Gastroesophageal sphincter (tissue), 4 donors: ENCODE data around the gene MEIKIN. TPM values are rescaled to one million over a fixed set of nuclear protein-coding genes. Genes with fewer than 3 reads are reported as not detected.
A peak's percentile ranks its signal among the peaks of the same experiment; 100 is the strongest.

Experiments
- ATAC-seq: fragments of 150-250 bp; one replicate; pipeline ENCODE4 v1.9.1; 2016; ENCODE audit warnings: mild to moderate bottlenecking, moderate library complexity
- H3K27ac ChIP-seq, 4 donors: fragments of 200-600 bp; sonication (generic) in 3 of 4; 1 replicate in 3 of 4; 2 replicates in 1 of 4; pipeline ENCODE4 v1.5.1; 2016 to 2019
- H3K27me3 ChIP-seq: fragments of 200-600 bp; sonication (generic); one replicate; pipeline ENCODE4 v1.5.1; 2019
- H3K36me3 ChIP-seq, 2 donors: fragments of 200-600 bp; sonication (generic); one replicate each; pipeline ENCODE4 v1.5.1; 2019; ENCODE audit warnings: control low read depth in 1 of 2
- H3K4me1 ChIP-seq, 3 donors: fragments of 200-600 bp; sonication (generic); 1 replicate in 2 of 3; 2 replicates in 1 of 3; pipeline ENCODE4 v1.5.1; 2016 to 2019; ENCODE audit warnings: control low read depth in 2 of 3
- H3K4me3 ChIP-seq, 2 donors: fragments of 200-600 bp; sonication (generic); one replicate each; pipeline ENCODE4 v1.5.1; 2019; ENCODE audit warnings: mild to moderate bottlenecking in 1 of 2, moderate library complexity in 1 of 2
- H3K9me3 ChIP-seq, 3 donors: fragments of 200-600 bp; sonication (generic); one replicate each; pipeline ENCODE4 v1.5.1; 2017 to 2019; ENCODE audit warnings: control low read depth in 2 of 3
- EP300 ChIP-seq: sonication (generic); formaldehyde crosslinking; IDR thresholded peaks from one replicate; pipeline ENCODE4 v1.6.1; 2017; ENCODE audit warnings: antibody characterized with exemption, mild to moderate bottlenecking
- POLR2A ChIP-seq, 2 donors: fragments of 450-650 bp; IDR thresholded peaks; one replicate each; pipeline ENCODE4 v1.6.1; 2017; ENCODE audit warnings: antibody characterized with exemption in 2 of 2, mild to moderate bottlenecking in 2 of 2, moderate library complexity in 1 of 2
- POLR2AphosphoS5 ChIP-seq: sonication (generic); formaldehyde crosslinking; IDR thresholded peaks from one replicate; pipeline ENCODE4 v1.6.1; 2017; ENCODE audit warnings: antibody characterized with exemption
- WGBS, 2 donors: methylation state at CpG; one replicate each; pipeline ENCODE4 v1.1.5; 2018; ENCODE audit warnings: low coverage in 1 of 2; 5-methylcytosine and 5-hydroxymethylcytosine counted together
- total RNA-seq, 4 donors: library from RNA; depleted of rRNA; stranded (reverse); fragments of >200 nt; gene quantifications; one replicate each; pipeline ENCODE4 v1.1.0, GENCODE V29; 2016
- TF ChIP-seq, protein P1 (sequence below), 4 experiments: fragments of 200-600 bp in 2 of 4; fragments of 450-650 bp in 2 of 4; sonication (generic) in 1 of 4; IDR thresholded peaks; one replicate each; pipeline ENCODE4 v1.5.1; 2017 to 2019; ENCODE audit warnings: antibody characterized with exemption in 4 of 4, mild to moderate bottlenecking in 2 of 4, moderate library complexity in 2 of 4

MEIKIN gene
- total RNA-seq, 4 donors from 2014 or later = 0.66 to 4.0 TPM; not detected in 2

DNA sequence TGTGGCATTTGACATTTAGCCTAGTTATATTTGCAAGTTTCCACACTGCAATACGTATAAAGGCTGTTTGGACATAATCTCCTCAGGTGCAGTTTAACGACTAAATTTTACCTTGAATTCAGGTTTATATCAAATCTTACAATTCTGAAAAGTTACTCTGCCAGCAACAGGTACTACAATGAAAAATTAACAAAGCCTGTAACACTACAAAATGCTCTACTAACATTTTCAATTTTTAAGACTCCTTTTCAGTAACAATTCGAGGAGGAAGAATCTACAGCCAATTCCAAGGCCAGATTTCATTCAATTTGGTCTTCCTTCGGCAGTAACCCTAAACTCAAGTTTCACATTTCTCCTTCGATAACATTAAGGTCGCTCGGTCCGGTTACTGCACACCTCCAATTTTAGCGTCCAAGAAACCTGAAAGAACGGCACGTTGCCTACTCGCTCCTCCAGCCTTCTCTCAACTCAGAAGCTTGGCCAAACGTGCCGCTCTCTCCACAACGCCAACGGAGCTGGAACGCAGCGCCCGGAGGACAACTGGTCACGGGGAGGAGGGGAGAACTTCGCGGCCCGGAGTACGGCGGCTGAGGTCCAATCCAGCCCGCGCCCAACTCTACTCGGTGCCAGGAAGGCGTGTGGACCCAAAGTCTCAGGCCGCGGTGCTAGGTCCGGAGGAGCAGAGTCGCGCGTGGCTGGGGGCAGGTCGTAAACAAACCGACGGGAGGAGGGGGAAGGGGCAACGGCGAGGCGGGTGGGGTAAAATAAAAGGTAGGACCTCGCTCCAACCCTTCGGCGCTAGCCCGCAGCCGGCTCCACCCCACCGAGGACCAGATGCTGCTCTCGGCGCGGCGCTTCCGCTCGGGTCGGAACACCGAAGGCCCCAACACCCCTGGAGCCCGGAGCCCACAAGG lies 149.3 kb downstream of the MEIKIN start:
- no peaks in the 10 kb centered on the region for H3K27me3 ChIP-seq
- peak; percentile 75 for TF ChIP-seq POLR2AphosphoS5
- TF ChIP-seq, protein P1, sequence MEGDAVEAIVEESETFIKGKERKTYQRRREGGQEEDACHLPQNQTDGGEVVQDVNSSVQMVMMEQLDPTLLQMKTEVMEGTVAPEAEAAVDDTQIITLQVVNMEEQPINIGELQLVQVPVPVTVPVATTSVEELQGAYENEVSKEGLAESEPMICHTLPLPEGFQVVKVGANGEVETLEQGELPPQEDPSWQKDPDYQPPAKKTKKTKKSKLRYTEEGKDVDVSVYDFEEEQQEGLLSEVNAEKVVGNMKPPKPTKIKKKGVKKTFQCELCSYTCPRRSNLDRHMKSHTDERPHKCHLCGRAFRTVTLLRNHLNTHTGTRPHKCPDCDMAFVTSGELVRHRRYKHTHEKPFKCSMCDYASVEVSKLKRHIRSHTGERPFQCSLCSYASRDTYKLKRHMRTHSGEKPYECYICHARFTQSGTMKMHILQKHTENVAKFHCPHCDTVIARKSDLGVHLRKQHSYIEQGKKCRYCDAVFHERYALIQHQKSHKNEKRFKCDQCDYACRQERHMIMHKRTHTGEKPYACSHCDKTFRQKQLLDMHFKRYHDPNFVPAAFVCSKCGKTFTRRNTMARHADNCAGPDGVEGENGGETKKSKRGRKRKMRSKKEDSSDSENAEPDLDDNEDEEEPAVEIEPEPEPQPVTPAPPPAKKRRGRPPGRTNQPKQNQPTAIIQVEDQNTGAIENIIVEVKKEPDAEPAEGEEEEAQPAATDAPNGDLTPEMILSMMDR (IDR thresholded peaks at IDR 0.05) = no peak
- peaks cover 0 to 58% (median 11%) of the 10 kb centered on the region in 3 donors for H3K4me1 ChIP-seq
- WGBS, 2 donors = 1 to 2% methylated on average over 15 to 19 of the region's 56 CpGs
- no peaks in the 10 kb centered on the region for H3K36me3 ChIP-seq
- H3K4me3 ChIP-seq = peak overlapping the region; percentile 80 to 100
- peak overlapping the region; percentile 93 to 100 (median 98) for H3K27ac ChIP-seq
- peak; percentile 80 for ATAC-seq
- H3K9me3 ChIP-seq = no peaks in the 10 kb centered on the region

DNA sequence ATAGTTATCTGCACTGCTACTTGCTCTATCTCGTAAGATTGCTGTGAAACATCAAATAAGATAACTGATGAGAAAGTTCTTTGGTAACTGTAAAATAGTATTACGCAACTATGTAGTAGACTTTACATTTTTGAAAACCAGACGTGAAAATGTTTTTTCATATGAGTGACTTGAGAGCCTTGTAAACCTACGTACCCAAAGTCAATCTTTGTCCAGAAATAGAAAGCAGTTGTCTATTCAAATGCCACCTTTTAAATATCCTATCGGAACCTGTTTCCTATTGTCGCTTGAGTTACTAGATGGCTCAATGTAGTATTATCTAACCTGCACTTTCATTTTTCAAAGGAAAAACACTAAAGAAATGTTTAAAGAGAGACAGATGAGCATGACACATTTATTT lies 150.2 kb downstream of the MEIKIN start:
- Histone ChIP-seq H3K4me3 (peak overlapping the region; percentile 80 to 100), H3K27me3 (no peaks in the 10 kb centered on the region), H3K9me3 (no peaks in the 10 kb centered on the region), H3K27ac (peak overlapping the region in 3 of 4 donors; percentile 93 to 100 (median 96)), H3K4me1 (peaks cover 0 to 67% (median 11%) of the 10 kb centered on the region in 3 donors), H3K36me3 (no peaks in the 10 kb centered on the region)
- 34 to 47% methylated on average over 6 of the region's 6 CpGs for WGBS, 2 donors
- ATAC-seq = no peak
- TF ChIP-seq, protein P1 (IDR thresholded peaks at IDR 0.05) = no peak
- TF ChIP-seq POLR2A (IDR thresholded peaks at IDR 0.05) (no peak), EP300 (no peak), POLR2AphosphoS5 (no peak)

DNA sequence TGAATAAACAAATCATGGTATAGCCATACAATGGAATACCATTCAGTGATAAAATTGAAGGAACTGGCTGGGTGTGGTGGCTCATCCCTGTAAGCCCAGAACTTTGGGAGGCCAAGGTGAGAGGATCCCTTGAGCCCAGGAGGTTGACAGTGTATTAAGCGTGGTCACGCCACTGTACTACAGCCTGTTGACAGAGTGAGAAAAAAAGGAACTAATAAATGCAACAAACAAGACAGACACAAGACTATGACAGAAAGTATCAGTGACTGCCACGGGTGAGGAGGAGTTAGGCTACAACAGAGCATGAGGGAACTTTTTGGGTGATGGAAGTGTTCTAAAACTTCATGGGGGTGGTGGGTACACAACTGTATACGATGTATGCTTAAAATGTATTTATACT lies 150.9 kb downstream of the MEIKIN start:
- Histone ChIP-seq H3K4me1 (peaks cover 0 to 74% (median 11%) of the 10 kb centered on the region in 3 donors), H3K4me3 (peak overlapping the region; percentile 5 to 100)

DNA sequence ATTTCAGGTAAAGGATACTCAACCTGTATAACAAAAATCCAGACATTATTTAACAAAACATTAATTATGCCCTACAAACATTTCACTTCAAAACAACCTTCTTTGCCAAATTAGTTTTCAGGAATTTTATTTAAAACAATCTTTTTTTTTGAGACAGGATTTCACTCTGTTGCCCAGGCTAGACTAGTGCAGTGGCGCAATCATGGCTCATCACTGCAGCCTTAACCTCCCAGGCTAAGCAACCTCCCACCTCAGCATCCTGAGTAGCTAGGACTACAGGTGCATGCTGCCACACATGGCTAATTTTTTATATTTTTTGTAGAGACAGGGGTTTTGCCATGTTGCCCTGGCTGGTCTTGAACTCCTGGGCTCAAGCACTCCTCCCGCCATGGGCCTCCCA lies 152.6 kb downstream of the MEIKIN start:
- Histone ChIP-seq H3K36me3 (no peaks in the 10 kb centered on the region), H3K4me1 (peaks cover 0 to 77% (median 9%) of the 10 kb centered on the region in 3 donors), H3K9me3 (no peaks in the 10 kb centered on the region), H3K27ac (no peak overlapping the region), H3K27me3 (no peaks in the 10 kb centered on the region), H3K4me3 (no peak overlapping the region)
- WGBS, 2 donors = 92 to 100% methylated on average over 2 of the region's 2 CpGs
- no peak for ATAC-seq
- TF ChIP-seq, protein P1 (IDR thresholded peaks at IDR 0.05) = no peak
- TF ChIP-seq POLR2AphosphoS5 (no peak), EP300 (no peak), POLR2A (IDR thresholded peaks at IDR 0.05) (no peak)

More for the DNA sequence above, 150.9 kb downstream of the MEIKIN start:
- TF ChIP-seq, protein P1 (IDR thresholded peaks at IDR 0.05) = no peak
- no peak for TF ChIP-seq POLR2AphosphoS5
- TF ChIP-seq POLR2A (IDR thresholded peaks at IDR 0.05) = no peak
- TF ChIP-seq EP300 = no peak
- H3K27me3 ChIP-seq = no peaks in the 10 kb centered on the region
- no peaks in the 10 kb centered on the region for H3K9me3 ChIP-seq
- no peak overlapping the region for H3K27ac ChIP-seq
- H3K36me3 ChIP-seq = no peaks in the 10 kb centered on the region
- WGBS, 2 donors = 69 to 74% methylated on average over 4 of the region's 4 CpGs
- ATAC-seq = no peak

DNA sequence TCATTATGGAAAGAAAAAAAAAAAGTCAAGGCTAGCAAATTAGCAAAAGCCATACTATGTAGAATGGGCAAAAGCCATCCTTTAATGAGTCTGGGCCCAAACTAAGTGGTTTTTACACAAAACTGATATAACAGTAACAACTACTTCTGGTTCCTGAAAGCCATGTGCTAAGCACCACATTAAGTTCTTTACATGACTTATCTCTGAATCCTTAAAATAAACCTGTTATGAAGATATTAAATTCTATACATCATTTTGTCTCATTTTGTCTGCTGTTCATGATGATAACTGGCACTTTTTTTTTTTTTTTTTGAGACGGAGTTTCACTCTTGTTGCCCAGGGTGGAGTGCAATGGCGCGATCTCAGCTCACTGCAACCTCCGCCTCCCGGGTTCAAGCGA lies 153.6 kb downstream of the MEIKIN start:
- Histone ChIP-seq H3K9me3 (no peaks in the 10 kb centered on the region), H3K36me3 (no peaks in the 10 kb centered on the region), H3K4me3 (no peak overlapping the region), H3K27ac (no peak overlapping the region), H3K27me3 (no peaks in the 10 kb centered on the region), H3K4me1 (peaks cover 0 to 82% (median 5%) of the 10 kb centered on the region in 3 donors)
- TF ChIP-seq, protein P1 (IDR thresholded peaks at IDR 0.05) = no peak
- TF ChIP-seq POLR2AphosphoS5 (no peak), POLR2A (IDR thresholded peaks at IDR 0.05) (no peak), EP300 (no peak)
- 75 to 94% methylated on average over 2 to 3 of the region's 6 CpGs for WGBS, 2 donors
- ATAC-seq = no peak
